HEK293 (cell line): ENCODE results near the gene REM2.

Source experiments
- CTCF ChIA-PET: fragments of 350-600 bp; formaldehyde crosslinking; extraction: SDS; loops from one replicate; lab custom pipeline; 2021; ENCODE audit warnings: antibody characterized with exemption; lab: Yijun Ruan, JAX
- POLR2A ChIA-PET: fragments of 300-600 bp; formaldehyde crosslinking; extraction: SDS; loops from one replicate; lab custom pipeline; 2020; ENCODE audit warnings: antibody characterized with exemption, inconsistent platforms; lab: Yijun Ruan, JAX
- H3K27ac ChIP-seq: fragments of 200-500 bp; sonication (Bioruptor generic); 2 replicates; pipeline ENCODE4 v1.5.1; 2014; ENCODE audit warnings: low read depth, low read length, control low read depth, inconsistent platforms; ENCODE audit errors: extremely low read depth
- H3K36me3 ChIP-seq, 2 experiments: fragments of 200-500 bp in 1 of 2; sonication (Bioruptor generic) in 1 of 2; 1 replicate in 1 of 2; 2 replicates in 1 of 2; pipeline ENCODE4 v1.5.1; 2014 to 2017; ENCODE audit warnings: inconsistent platforms in 2 of 2, low read length in 2 of 2; ENCODE audit not compliant: control insufficient read depth in 2 of 2, insufficient read depth in 1 of 2
- H3K4me1 ChIP-seq: fragments of 200-500 bp; sonication (Bioruptor generic); 2 replicates; pipeline ENCODE4 v1.5.1; 2014; ENCODE audit warnings: mild to moderate bottlenecking, low read length, inconsistent platforms; ENCODE audit not compliant: control insufficient read depth, insufficient read depth
- H3K4me3 ChIP-seq: 2 replicates; pipeline ENCODE4 v1.5.1; 2011; ENCODE audit warnings: low read depth, mild to moderate bottlenecking, control low read depth, low read length, moderate library complexity
- H3K9me3 ChIP-seq: fragments of 200-500 bp; sonication (Bioruptor generic); 2 replicates; pipeline ENCODE4 v1.5.1; 2014; ENCODE audit warnings: low read depth, low read length, inconsistent platforms; ENCODE audit not compliant: control insufficient read depth, insufficient read depth
- CTCF ChIP-seq: fragments of 450-650 bp; formaldehyde crosslinking; IDR thresholded peaks from 2 replicates; pipeline ENCODE4 v1.5.1; 2016; ENCODE audit warnings: missing biosample characterization, missing genetic modification characterization
- GLIS1 ChIP-seq: fragments of 450-650 bp; formaldehyde crosslinking; IDR thresholded peaks from 2 replicates; pipeline ENCODE4 v1.5.1; 2016; ENCODE audit warnings: missing biosample characterization, missing genetic modification characterization
- KLF17 ChIP-seq: fragments of 450-650 bp; formaldehyde crosslinking; IDR thresholded peaks from 2 replicates; pipeline ENCODE4 v1.5.1; 2016; ENCODE audit warnings: missing biosample characterization, missing genetic modification characterization
- KLF7 ChIP-seq: fragments of 450-650 bp; formaldehyde crosslinking; IDR thresholded peaks from 2 replicates; pipeline ENCODE4 v1.5.1; 2016; ENCODE audit warnings: missing biosample characterization, missing genetic modification characterization, borderline replicate concordance
- MYNN ChIP-seq: fragments of 450-650 bp; formaldehyde crosslinking; IDR thresholded peaks from 2 replicates; pipeline ENCODE4 v1.5.1; 2016; ENCODE audit warnings: missing biosample characterization, missing genetic modification characterization, borderline replicate concordance
- PATZ1 ChIP-seq: fragments of 450-650 bp; formaldehyde crosslinking; IDR thresholded peaks from 2 replicates; pipeline ENCODE4 v1.5.1; 2016; ENCODE audit warnings: missing biosample characterization, missing genetic modification characterization
- REST ChIP-seq: fragments of 450-650 bp; formaldehyde crosslinking; IDR thresholded peaks from 2 replicates; pipeline ENCODE4 v1.5.1; 2016; ENCODE audit warnings: missing biosample characterization, missing genetic modification characterization
- YY1 ChIP-seq: fragments of 450-650 bp; formaldehyde crosslinking; IDR thresholded peaks from 2 replicates; pipeline ENCODE4 v1.5.1; 2018; ENCODE audit warnings: missing biosample characterization, missing genetic modification characterization
- ZBTB26 ChIP-seq: fragments of 450-650 bp; formaldehyde crosslinking; optimal IDR thresholded peaks from 2 replicates; pipeline ENCODE3; 2016; ENCODE audit warnings: missing biosample characterization, mild to moderate bottlenecking, missing genetic modification characterization
- ZBTB7A ChIP-seq: fragments of 450-650 bp; formaldehyde crosslinking; IDR thresholded peaks from 2 replicates; pipeline ENCODE4 v1.5.1; 2016; ENCODE audit warnings: low read depth, missing biosample characterization, missing genetic modification characterization
- ZNF10 ChIP-seq: fragments of 450-650 bp; formaldehyde crosslinking; IDR thresholded peaks from 2 replicates; pipeline ENCODE4 v1.5.1; 2017; ENCODE audit warnings: missing biosample characterization, missing genetic modification characterization
- ZNF223 ChIP-seq: fragments of 450-650 bp; formaldehyde crosslinking; IDR thresholded peaks from 2 replicates; pipeline ENCODE4 v1.5.1; 2016; ENCODE audit warnings: missing biosample characterization, missing genetic modification characterization
- ZNF292 ChIP-seq: fragments of 450-650 bp; formaldehyde crosslinking; IDR thresholded peaks from 2 replicates; pipeline ENCODE4 v1.5.1; 2016; ENCODE audit warnings: low read depth, missing biosample characterization, missing genetic modification characterization, borderline replicate concordance
- ZNF626 ChIP-seq: fragments of 450-650 bp; sonication (Bioruptor Pico); formaldehyde crosslinking; IDR thresholded peaks from 2 replicates; pipeline ENCODE4 v1.5.1; 2018; ENCODE audit warnings: missing biosample characterization, missing genetic modification characterization, inconsistent platforms
- ZNF670 ChIP-seq: fragments of 450-650 bp; formaldehyde crosslinking; IDR thresholded peaks from 2 replicates; pipeline ENCODE4 v1.5.1; 2016; ENCODE audit warnings: missing biosample characterization, missing genetic modification characterization, low read depth
- ZNF692 ChIP-seq: fragments of 450-650 bp; formaldehyde crosslinking; IDR thresholded peaks from 2 replicates; pipeline ENCODE4 v1.5.1; 2016; ENCODE audit warnings: missing biosample characterization, missing genetic modification characterization
- ZNF776 ChIP-seq: fragments of 450-650 bp; formaldehyde crosslinking; IDR thresholded peaks from 2 replicates; pipeline ENCODE4 v1.5.0; 2017; ENCODE audit warnings: missing biosample characterization, missing genetic modification characterization, borderline replicate concordance

The REM2 gene

GRCh38 chr14:22875003-22875747, 7.8 kb upstream of the REM2 start:
- Histone ChIP-seq H3K27ac (no peak overlapping the region), H3K4me3 (no peak overlapping the region), H3K36me3 (peaks cover 0 to 57% of the 10 kb centered on the region in 2 experiments; a peak in 2 of 3 replicates), H3K9me3 (no peaks in the 10 kb centered on the region), H3K4me1 (peaks cover 9% of the 10 kb centered on the region)
- ChIA-PET POLR2A (no interaction called here), CTCF (interaction anchor here (1.1 kb wide), 2 partner anchors 9 to 25 kb away, joined by 3 to 4 read pairs; no protein-coding TSS in a partner anchor)
- TF ChIP-seq KLF17 (tag by site-specific recombination) (no peak), YY1 (tag by site-specific recombination) (no peak), GLIS1 (tag by site-specific recombination) (no peak), CTCF (tag by site-specific recombination) (no peak), ZNF670 (tag by site-specific recombination) (no peak), ZNF223 (no peak), REST (tag by site-specific recombination) (peak; percentile 90), ZNF626 (no peak)

- ChIA-PET CTCF (no interaction called here), POLR2A (no interaction called here)
- H3K9me3 ChIP-seq, result no peaks in the 10 kb centered on the region
Measured at GRCh38 chr14:22875748-22876319, 7.2 kb upstream of the REM2 start.

More at GRCh38 chr14:22875748-22876319, 7.2 kb upstream of the REM2 start:
- H3K36me3 ChIP-seq, result peaks cover 0 to 57% of the 10 kb centered on the region in 2 experiments; a peak in 2 of 3 replicates
- peaks cover 4% of the 10 kb centered on the region; the same call in 1 of the 2 replicates for H3K4me1 ChIP-seq
- TF ChIP-seq PATZ1 (tag by site-specific recombination) (no peak), KLF7 (tag by site-specific recombination) (no peak), ZBTB26 (tag by site-specific recombination) (no peak), ZNF692 (tag by site-specific recombination) (no peak), ZNF10 (tag by site-specific recombination) (no peak), MYNN (tag by site-specific recombination) (no peak), ZBTB7A (no peak), ZNF776 (tag by site-specific recombination) (no peak), ZNF292 (tag by site-specific recombination) (no peak)
- H3K4me3 ChIP-seq, result no peak overlapping the region
- no peak overlapping the region for H3K27ac ChIP-seq
